GM12878 (cell line): ENCODE measurements around the gene DIP2A. TPM values are rescaled to one million over a fixed set of nuclear protein-coding genes. Genes with fewer than 3 reads are reported as not detected.

ENCODE experiments used
- ATAC-seq: fragments of 200-7000 bp; cut with Tn5 transposase; 3 replicates; pipeline ENCODE4 v1.9.1; 2020; ENCODE audit warnings: mild to moderate bottlenecking, moderate library complexity
- BruUV-seq: library from RNA; stranded (reverse); fragments of 400-500 nt; replicated peaks from 2 replicates; lab custom pipeline; 2021; lab: Mats Ljungman, UMichigan
- CTCF ChIA-PET: fragments of 300-600 bp; sonication (Branson Sonifier 250); formaldehyde crosslinking; extraction: SDS; loops from one replicate; lab custom pipeline; 2021; ENCODE audit warnings: inconsistent platforms; lab: Yijun Ruan, JAX
- POLR2A ChIA-PET: fragments of 350-600 bp; formaldehyde crosslinking; extraction: SDS; loops from one replicate; lab custom pipeline; 2021; ENCODE audit warnings: inconsistent platforms; lab: Charles Lee
- RAD21 ChIA-PET: fragments of 300-600 bp; sonication (Branson Sonifier 250); formaldehyde crosslinking; loops from one replicate; lab custom pipeline; 2023; ENCODE audit warnings: antibody characterized with exemption; ENCODE audit not compliant: unreplicated experiment; lab: Charles Lee
- SMC1A ChIA-PET: fragments of 300-600 bp; sonication (Branson Sonifier 250); formaldehyde crosslinking; loops from one replicate; lab custom pipeline; 2023; ENCODE audit not compliant: unreplicated experiment, uncharacterized antibody; lab: Charles Lee
- DNase-seq: peaks from one replicate; pipeline ENCODE4 v3.0.0-alpha.2; 2011; ENCODE audit warnings: low read depth, low spot score
- FAIRE-seq: peaks from 3 replicates; lab custom pipeline; 2011; peaks lifted over from hg19 to GRCh38; lab: Jason Lieb, UNC
- H2AFZ ChIP-seq: 2 replicates; pipeline ENCODE4 v1.6.0; 2011; ENCODE audit warnings: low read depth, low read length, control low read depth; ENCODE audit not compliant: control insufficient read depth
- H3K27ac ChIP-seq: 2 replicates; pipeline ENCODE4 v1.5.1; 2011; ENCODE audit warnings: control low read depth; ENCODE audit not compliant: control insufficient read depth, insufficient read depth
- H3K27me3 ChIP-seq, 2 experiments: replicated peaks in 1 of 2; 2 replicates each; pipeline versions ENCODE4 v1.6.0 to v1.6.1; 2011; ENCODE audit warnings: low read length in 1 of 2; ENCODE audit not compliant: control insufficient read depth in 2 of 2, insufficient read depth in 2 of 2
- H3K36me3 ChIP-seq, 2 experiments: 2 replicates each; pipeline ENCODE4 v1.5.1; 2011; ENCODE audit warnings: low read length in 1 of 2; ENCODE audit not compliant: control insufficient read depth in 2 of 2, insufficient read depth in 2 of 2
- H3K4me1 ChIP-seq: 2 replicates; pipeline ENCODE4 v1.6.1; 2011; ENCODE audit warnings: mild to moderate bottlenecking, low read length, moderate library complexity, mixed read lengths; ENCODE audit not compliant: control insufficient read depth, insufficient read depth
- H3K4me2 ChIP-seq: 2 replicates; pipeline ENCODE4 v1.6.0; 2011; ENCODE audit warnings: control low read depth; ENCODE audit not compliant: control insufficient read depth, insufficient read depth
- H3K4me3 ChIP-seq: fragments of 200-600 bp; sonication (generic); 2 replicates; pipeline ENCODE4 v1.5.1; 2016
- H3K79me2 ChIP-seq: 2 replicates; pipeline ENCODE4 v1.6.0; 2011; ENCODE audit warnings: low read length; ENCODE audit not compliant: control insufficient read depth, insufficient read depth
- H3K9ac ChIP-seq: 2 replicates; pipeline ENCODE4 v1.8.0; 2011; ENCODE audit warnings: low read length, control low read depth, mixed read lengths; ENCODE audit not compliant: control insufficient read depth, insufficient read depth
- H3K9me3 ChIP-seq: replicated peaks from 3 replicates; pipeline ENCODE4 v1.5.1; 2011; ENCODE audit warnings: mild to moderate bottlenecking, low read length; ENCODE audit not compliant: control insufficient read depth, insufficient read depth
- H4K20me1 ChIP-seq: 2 replicates; pipeline ENCODE4 v1.6.0; 2011; ENCODE audit not compliant: control insufficient read depth, insufficient read depth
- BCL11A ChIP-seq: IDR thresholded peaks from 2 replicates; pipeline ENCODE4 v1.6.1; 2011; ENCODE audit warnings: low read depth, low read length
- CHD2 ChIP-seq: IDR thresholded peaks from 2 replicates; pipeline ENCODE4 v1.6.1; 2011; ENCODE audit warnings: low read depth, low read length, improper control_type of control experiment, borderline replicate concordance
- DPF2 ChIP-seq: fragments of 450-650 bp; IDR thresholded peaks from 2 replicates; pipeline ENCODE4 v1.6.1; 2017; ENCODE audit warnings: mild to moderate bottlenecking
- EP300 ChIP-seq, 2 experiments: fragments of 150-350 bp in 1 of 2; IDR thresholded peaks; 2 replicates each; pipeline ENCODE4 v1.6.1; 2011 to 2012; ENCODE audit warnings: low read depth in 2 of 2, low read length in 2 of 2, borderline replicate concordance in 1 of 2, improper control_type of control experiment in 1 of 2, inconsistent platforms in 1 of 2; ENCODE audit not compliant: control insufficient read depth in 1 of 2
- EZH2 ChIP-seq: IDR thresholded peaks from 2 replicates; pipeline ENCODE4 v1.6.1; 2012; ENCODE audit warnings: low read depth, mild to moderate bottlenecking, control low read depth, inconsistent platforms, low read length, borderline replicate concordance; ENCODE audit not compliant: control insufficient read depth
- MYC ChIP-seq: IDR thresholded peaks from 2 replicates; pipeline ENCODE4 v1.6.1; 2011; ENCODE audit warnings: mild to moderate bottlenecking, low read length, moderate library complexity, inconsistent platforms; ENCODE audit not compliant: insufficient read depth, insufficient replicate concordance, insufficient read length, severe bottlenecking
- NBN ChIP-seq: fragments of 450-650 bp; IDR thresholded peaks from 2 replicates; pipeline ENCODE4 v1.6.1; 2016
- POU2F2 ChIP-seq: IDR thresholded peaks from 3 replicates; pipeline ENCODE4 v1.6.1; 2011; ENCODE audit warnings: low read depth, mild to moderate bottlenecking, low read length, borderline replicate concordance
- RAD51 ChIP-seq: fragments of 450-650 bp; IDR thresholded peaks from 2 replicates; pipeline ENCODE4 v1.6.1; 2016; ENCODE audit warnings: moderate library complexity, mild to moderate bottlenecking, inconsistent platforms
- RBBP5 ChIP-seq: fragments of 200-600 bp; sonication (generic); conservative IDR thresholded peaks from 2 replicates; pipeline ENCODE4 v1.6.1; 2016
- SMAD1 ChIP-seq: fragments of 450-650 bp; IDR thresholded peaks from 2 replicates; pipeline ENCODE4 v1.6.1; 2018; ENCODE audit warnings: mild to moderate bottlenecking, low read depth; ENCODE audit not compliant: partially characterized antibody
- TARDBP ChIP-seq: IDR thresholded peaks from 2 replicates; pipeline ENCODE4 v1.6.1; 2016; ENCODE audit warnings: borderline replicate concordance
- ZNF217 ChIP-seq: fragments of 450-650 bp; IDR thresholded peaks from 2 replicates; pipeline ENCODE4 v1.6.1; 2017; ENCODE audit warnings: antibody characterized with exemption, mild to moderate bottlenecking
- WGBS: methylation state at CpG from one replicate; pipeline ENCODE4 v1.1.6; 2016; ENCODE audit warnings: low lambda C conversion rate; ENCODE audit not compliant: insufficient replicate concordance, insufficient coverage; ENCODE audit errors: missing lambda C conversion rate; 5-methylcytosine and 5-hydroxymethylcytosine counted together
- in situ Hi-C: fragments of 300-500 bp; cut with MboI; formaldehyde crosslinking; loops from 9 replicates; pipeline ENCODE4 v1.14.3; 2018; ENCODE audit warnings: mixed read lengths
- intact Hi-C: fragments of 100-400 bp; cut with micrococcal nuclease; formaldehyde crosslinking; loops from one replicate; pipeline ENCODE4 v1.14.2; 2022; ENCODE audit not compliant: unreplicated experiment
- polyA plus RNA-seq, 11 experiments: library from polyadenylated mRNA; depleted of rRNA in 4 of 11; unstranded in 6 of 11; stranded (reverse) in 5 of 11; fragments of >200 nt; fragmentation: Nextera tagmentation in 4 of 11; fragmentation: Illumina TruSeq in 1 of 11; extraction: Ambion mirVana in 4 of 11; extraction: Trizol in 1 of 11; gene quantifications; 1 replicate in 1 of 11; 2 replicates in 10 of 11; pipeline versions ENCODE4 v1.2.1 to v1.2.3, GENCODE V29; 2011 to 2016; ENCODE audit warnings: inconsistent platforms in 2 of 11, missing spikeins in 2 of 11, low read depth in 1 of 11
- total RNA-seq, 4 experiments: library from RNA; depleted of rRNA in 3 of 4; stranded (reverse); fragments of >200 nt in 3 of 4; fragmentation: Illumina TruSeq in 1 of 4; extraction: Trizol in 1 of 4; gene quantifications; 2 replicates each; pipeline versions ENCODE4 v1.2.1 to v1.2.3, GENCODE V29; 2013 to 2021

Gene DIP2A
- total and polyA plus RNA-seq, 10 of the 15 experiments (the other 5 are each of a cell fraction or from before 2014, with no cell fraction given), result 1.7 to 25.5 (median 12.2) TPM

- H3K4me1 ChIP-seq, result no peaks in the 10 kb centered on the region
- FAIRE-seq (no peak), ATAC-seq (no peak), DNase-seq (no peak)
- no peak overlapping the region for H3K4me3 ChIP-seq
- H2AFZ ChIP-seq, result no peak overlapping the region
- no peaks in the 10 kb centered on the region for H3K27me3 ChIP-seq
- in situ Hi-C loops, result no loop called here
- intact Hi-C loops, result no loop called here
- no TSS peak for BruUV-seq
- CTCF ChIA-PET, result no interaction called here
- WGBS, result 96% methylated on average over 4 of the region's 4 CpGs
- no peaks in the 10 kb centered on the region for H3K9me3 ChIP-seq
- no peaks in the 10 kb centered on the region for H3K79me2 ChIP-seq
- no peak overlapping the region for H3K9ac ChIP-seq
- TF ChIP-seq EP300 (IDR thresholded peaks at IDR 0.05; ENCODE audit: borderline replicate concordance in 1 of 2, control insufficient read depth in 1 of 2, low read depth in 2 of 2, low read length in 2 of 2) (no peak), MYC (no peak), CHD2 (no peak), ZNF217 (no peak), DPF2 (no peak), RBBP5 (no peak), EZH2 (no peak), BCL11A (no peak), TARDBP (no peak), RAD51 (no peak), NBN (no peak), POU2F2 (no peak), SMAD1 (no peak)
- RAD21 ChIA-PET, result no interaction called here
- no peak overlapping the region for H3K4me2 ChIP-seq
- H4K20me1 ChIP-seq, result no peaks in the 10 kb centered on the region
- SMC1A ChIA-PET, result interaction anchor here (0.6 kb wide), 1 partner anchor 32 kb away, joined by 3 read pairs; no protein-coding TSS in a partner anchor
- H3K27ac ChIP-seq, result no peak overlapping the region
- POLR2A ChIA-PET, result no interaction called here
- H3K36me3 ChIP-seq, result peaks cover 0 to 9% of the 10 kb centered on the region in 2 experiments; a peak in 3 of 4 replicates
Measured at GRCh38 chr21:46486481-46487126, 27.9 kb downstream of the DIP2A start.
